Mucosa of stomach (tissue), 1 donor: ENCODE data around the gene METAP1D.
A peak's percentile ranks its signal among the peaks of the same experiment; 100 is the strongest.

Source experiments
- H3K27me3 ChIP-seq: one replicate; pipeline ENCODE4 v1.7.0; 2013; ENCODE audit warnings: mild to moderate bottlenecking, low read length; ENCODE audit not compliant: control insufficient read depth, insufficient read depth
- H3K36me3 ChIP-seq: one replicate; pipeline ENCODE4 v1.7.0; 2013; ENCODE audit warnings: low read length; ENCODE audit not compliant: control insufficient read depth, insufficient read depth
- H3K4me1 ChIP-seq: one replicate; pipeline ENCODE4 v1.7.0; 2013; ENCODE audit warnings: mild to moderate bottlenecking, low read length; ENCODE audit not compliant: control insufficient read depth, insufficient read depth
- H3K4me3 ChIP-seq: one replicate; pipeline ENCODE4 v1.7.0; 2013; ENCODE audit warnings: low read length
- H3K9ac ChIP-seq: one replicate; pipeline ENCODE4 v1.7.0; 2013; ENCODE audit warnings: mild to moderate bottlenecking, low read length, moderate library complexity
- H3K9me3 ChIP-seq: one replicate; pipeline ENCODE4 v1.7.0; 2013; ENCODE audit warnings: mild to moderate bottlenecking, low read length, moderate library complexity; ENCODE audit not compliant: control insufficient read depth
- donor health status: Pancreatic carcinoma.

The METAP1D gene

DNA sequence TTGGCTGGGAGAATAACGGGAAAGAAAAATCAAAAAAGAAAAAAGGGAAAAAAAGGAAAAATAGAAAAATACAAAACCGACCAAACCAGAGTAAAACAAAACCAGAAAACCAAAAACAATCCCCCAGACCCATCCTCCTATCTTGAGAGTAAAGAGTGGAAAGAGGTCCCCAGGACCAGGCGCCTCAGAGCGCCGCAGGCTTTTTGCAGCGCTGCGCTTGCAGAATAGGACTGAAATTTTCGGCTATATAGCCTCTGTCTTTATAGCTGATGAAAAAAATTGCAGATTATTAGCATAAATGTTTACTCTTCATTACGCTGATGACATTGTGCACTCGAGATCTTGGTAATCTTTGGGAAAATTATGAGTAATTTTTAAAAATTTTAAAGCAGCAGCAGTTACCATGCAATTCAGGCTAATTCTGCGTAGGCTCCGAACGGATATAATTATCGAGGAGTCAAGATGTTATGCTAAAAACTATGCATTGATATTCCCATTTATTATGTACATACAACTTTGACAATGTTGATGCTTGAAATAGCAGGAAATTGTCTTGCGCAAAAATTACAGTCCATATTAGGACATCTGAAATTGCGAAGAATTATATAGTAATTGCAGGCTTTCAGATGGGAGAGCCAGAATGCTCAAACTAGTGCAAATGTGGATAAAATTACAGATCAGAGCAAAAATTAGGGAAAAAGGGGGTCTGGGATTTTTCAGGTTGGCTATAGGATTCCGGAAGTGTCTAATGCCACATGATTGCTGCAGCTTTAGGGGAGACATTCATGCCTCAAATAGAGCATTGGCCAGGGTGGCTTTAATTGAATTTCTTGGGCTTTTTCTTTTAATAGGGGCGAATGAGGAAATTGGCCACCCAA, 93.9 kb downstream of the METAP1D start:
- Histone ChIP-seq H3K27me3 (peaks cover 100% of the 10 kb centered on the region), H3K4me3 (no peak overlapping the region), H3K36me3 (no peaks in the 10 kb centered on the region), H3K9me3 (no peaks in the 10 kb centered on the region), H3K4me1 (peaks cover 32% of the 10 kb centered on the region), H3K9ac (no peak overlapping the region)

DNA sequence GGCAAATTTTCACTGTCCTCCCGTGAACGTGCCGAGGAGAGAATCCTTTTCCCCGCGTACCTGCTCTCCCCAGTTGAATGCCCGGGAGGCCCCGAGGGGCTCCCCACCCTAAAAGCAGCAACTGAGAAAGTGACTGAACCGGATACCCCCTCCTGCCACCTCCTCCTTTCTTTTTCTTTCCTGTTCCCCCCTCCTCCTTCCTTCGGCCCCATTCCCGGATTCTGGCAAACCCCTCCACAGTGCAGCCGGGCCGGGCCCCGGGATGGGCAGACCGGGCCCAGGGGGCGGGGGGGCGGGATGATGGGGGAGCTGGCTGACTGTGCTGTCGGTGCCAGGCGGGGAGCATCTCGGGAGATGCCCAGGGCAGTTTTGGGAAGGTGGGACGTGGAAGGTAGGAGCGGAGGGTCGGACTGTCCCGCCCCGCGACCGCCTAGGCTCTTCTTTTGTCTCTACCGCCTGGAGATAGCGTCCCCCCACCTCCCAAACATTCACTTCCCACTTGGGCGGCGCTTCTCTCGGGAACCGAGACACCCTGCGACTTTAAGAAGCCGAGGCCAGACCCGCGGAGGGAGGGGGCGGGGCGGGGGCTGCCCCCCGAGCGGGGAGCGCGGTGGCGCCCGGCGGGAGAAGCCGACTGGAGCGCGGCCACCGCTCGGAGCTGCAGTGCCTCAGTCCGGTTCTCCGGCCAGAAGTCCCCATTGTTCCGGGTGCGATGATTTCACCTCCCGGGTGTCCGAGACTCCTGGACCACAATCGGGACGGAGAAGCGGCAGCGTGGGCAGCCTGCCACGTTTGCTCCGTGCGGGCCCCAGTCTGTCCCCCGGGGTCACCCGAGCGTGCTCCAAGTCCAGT, 94.8 kb downstream of the METAP1D start:
- H3K4me3 ChIP-seq = no peak overlapping the region
- H3K36me3 ChIP-seq = no peaks in the 10 kb centered on the region
- peaks cover 100% of the 10 kb centered on the region for H3K27me3 ChIP-seq
- peak overlapping the region; percentile 28 for H3K9ac ChIP-seq
- peaks cover 38% of the 10 kb centered on the region for H3K4me1 ChIP-seq
- no peaks in the 10 kb centered on the region for H3K9me3 ChIP-seq

DNA sequence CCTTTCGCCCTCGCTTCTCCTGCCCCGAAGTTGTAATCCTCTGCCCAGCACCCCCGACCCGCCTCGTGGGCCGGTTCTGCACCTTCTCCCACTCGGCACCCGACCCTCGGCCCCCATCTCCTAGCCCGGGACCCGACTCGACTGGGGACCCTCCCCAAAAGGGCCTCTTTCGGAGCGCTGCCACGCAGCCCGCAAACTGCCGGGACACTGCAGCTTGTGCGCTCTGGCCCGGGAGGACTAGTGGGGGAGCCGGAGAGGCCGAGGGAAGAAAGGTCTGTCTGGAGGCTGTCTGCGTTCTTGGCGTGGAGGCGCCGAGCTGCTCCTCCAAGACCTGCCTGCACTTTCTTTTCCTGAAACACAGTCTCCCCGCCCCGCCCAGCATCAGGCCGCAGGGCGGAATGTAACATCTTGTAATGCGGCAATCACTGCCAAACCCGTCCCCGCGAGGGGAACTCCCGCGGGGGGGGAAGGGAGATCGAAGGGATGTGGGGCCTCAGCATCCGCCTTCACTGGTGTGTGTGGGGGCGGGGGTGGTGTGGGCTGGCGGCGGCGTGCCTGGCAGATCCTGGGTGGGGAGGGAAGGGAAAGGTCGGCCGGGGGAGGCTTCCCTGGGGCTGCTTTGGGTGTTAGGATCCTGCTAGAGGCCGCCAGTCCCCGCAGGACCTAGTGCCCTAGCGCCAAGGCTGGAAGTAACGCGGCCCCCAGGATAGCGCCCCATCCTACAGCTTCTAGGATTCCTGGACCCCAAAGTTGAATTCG, 95.6 kb downstream of the METAP1D start:
- H3K9me3 ChIP-seq = no peaks in the 10 kb centered on the region
- H3K9ac ChIP-seq = peak overlapping the region; percentile 28
- peak overlapping the region; percentile 14 for H3K4me3 ChIP-seq
- H3K27me3 ChIP-seq = peaks cover 100% of the 10 kb centered on the region
- H3K36me3 ChIP-seq = no peaks in the 10 kb centered on the region
- H3K4me1 ChIP-seq = peaks cover 43% of the 10 kb centered on the region

DNA sequence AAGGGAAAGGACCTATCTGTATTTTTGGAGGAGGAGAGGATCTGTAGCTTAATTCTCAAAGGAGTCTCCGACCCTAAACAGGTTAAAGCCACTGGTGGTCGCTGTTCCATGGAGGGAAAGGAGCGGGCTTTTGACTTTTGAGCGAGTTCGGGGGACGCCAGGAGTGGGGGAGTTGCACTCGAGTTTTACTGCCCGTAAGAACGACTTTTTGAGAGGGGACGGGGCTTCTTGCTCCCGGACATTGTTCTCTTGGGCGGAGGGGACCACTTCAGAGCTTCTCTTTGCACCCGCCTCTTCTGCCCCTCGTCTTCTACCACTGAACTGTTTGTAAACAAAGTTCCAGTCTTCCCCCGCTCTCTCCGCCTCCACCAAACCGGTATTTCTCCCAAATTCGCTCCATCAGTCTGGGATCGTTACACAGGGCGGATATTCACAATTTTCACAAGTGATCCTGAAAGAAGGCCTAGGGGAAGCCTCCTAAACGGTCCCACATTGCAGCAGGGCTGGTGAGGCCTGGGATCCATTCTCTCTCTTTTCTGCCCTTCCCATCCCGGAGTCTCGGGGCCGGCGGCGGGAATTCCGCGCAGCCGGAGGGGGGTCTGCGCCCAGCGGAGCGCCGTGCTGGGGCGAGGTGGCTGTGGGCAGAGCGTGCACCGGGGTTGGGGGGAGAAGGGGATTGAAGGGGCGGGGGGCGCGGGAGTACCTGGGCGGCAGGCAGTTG, 96.3 kb downstream of the METAP1D start:
- Histone ChIP-seq H3K27me3 (peaks cover 100% of the 10 kb centered on the region), H3K4me1 (peaks cover 51% of the 10 kb centered on the region), H3K4me3 (no peak overlapping the region)

DNA sequence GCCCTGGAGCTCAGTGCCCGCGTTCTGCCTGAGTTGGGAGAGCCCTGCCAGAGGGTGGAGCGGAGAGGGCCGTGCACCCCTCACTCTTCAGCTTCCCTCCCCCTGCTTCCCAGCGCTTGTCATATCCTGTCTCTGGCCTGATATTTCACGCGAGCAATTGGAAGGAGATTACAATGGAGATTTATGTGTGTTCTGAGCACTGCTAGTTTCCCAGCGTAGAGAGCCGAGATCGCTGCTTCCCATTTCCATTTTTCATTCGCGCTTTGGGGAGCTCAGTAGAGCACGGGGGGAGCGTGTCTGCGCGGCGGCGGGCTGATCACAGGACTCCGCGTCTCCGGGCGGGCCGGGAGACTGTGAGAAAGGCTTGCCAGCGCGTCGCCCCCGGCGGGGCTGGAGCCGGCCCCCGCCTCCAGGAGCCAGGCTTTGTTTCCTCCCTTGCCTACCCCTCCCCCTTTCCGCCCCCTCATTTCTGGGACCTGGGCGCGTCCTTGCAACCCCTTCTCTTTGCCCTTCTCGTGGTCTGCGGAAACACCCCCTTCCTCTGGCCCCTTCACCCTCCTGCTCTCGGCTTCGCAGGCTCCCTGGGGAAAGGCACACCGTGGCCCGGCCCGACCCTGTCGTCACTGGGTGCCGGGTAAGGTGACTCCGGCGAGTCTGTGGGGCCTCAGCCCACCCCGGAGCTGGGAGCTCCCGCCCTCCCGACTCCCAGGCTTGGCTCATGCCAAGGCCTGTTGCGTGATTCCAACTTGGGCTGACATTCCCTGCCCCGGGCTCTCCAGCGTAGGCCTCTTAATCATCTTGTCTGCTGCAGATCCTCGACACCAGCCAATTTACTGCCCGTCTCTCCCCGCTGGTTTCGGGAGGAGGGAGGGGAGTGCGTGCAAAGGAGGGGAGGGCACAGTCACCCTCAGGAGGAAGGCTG, 97.1 kb downstream of the METAP1D start:
- H3K9me3 ChIP-seq = no peaks in the 10 kb centered on the region
- H3K27me3 ChIP-seq = peaks cover 100% of the 10 kb centered on the region
- no peak overlapping the region for H3K4me3 ChIP-seq
- peaks cover 59% of the 10 kb centered on the region for H3K4me1 ChIP-seq
- H3K36me3 ChIP-seq = no peaks in the 10 kb centered on the region
- H3K9ac ChIP-seq = no peak overlapping the region

More for the DNA sequence above, 96.3 kb downstream of the METAP1D start:
- Histone ChIP-seq H3K9ac (no peak overlapping the region), H3K36me3 (no peaks in the 10 kb centered on the region), H3K9me3 (no peaks in the 10 kb centered on the region)

DNA sequence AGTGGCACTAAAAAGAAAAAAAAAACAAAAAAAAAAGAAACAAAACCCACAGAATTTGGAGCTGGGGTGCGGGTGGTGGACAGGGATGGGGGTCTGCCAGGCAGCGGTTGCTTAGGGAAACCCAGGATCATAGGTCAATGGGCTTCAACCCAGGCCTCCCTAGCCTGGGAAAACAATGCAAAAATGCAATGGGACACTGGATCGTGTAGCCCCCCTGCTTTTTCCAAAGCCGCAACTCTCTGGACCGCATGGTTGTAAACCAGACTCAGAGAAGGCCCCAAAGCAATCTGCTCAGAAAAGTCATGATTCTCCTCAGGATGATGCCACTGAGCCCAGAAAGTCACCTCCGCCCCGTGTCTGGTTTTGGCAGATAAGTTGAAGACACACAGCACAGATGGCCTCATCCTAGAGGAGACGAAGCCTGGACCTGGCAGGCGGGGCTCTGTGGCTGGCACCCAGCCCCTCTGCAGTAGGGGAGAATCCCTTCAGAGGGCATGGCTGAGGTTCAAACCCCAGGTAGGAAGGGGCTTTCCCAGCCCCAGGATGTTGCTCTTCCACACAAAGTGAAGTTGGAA, 97.9 kb downstream of the METAP1D start:
- Histone ChIP-seq H3K4me1 (peaks cover 66% of the 10 kb centered on the region), H3K9me3 (no peaks in the 10 kb centered on the region), H3K9ac (no peak overlapping the region), H3K4me3 (no peak overlapping the region), H3K36me3 (no peaks in the 10 kb centered on the region), H3K27me3 (peaks cover 100% of the 10 kb centered on the region)

DNA sequence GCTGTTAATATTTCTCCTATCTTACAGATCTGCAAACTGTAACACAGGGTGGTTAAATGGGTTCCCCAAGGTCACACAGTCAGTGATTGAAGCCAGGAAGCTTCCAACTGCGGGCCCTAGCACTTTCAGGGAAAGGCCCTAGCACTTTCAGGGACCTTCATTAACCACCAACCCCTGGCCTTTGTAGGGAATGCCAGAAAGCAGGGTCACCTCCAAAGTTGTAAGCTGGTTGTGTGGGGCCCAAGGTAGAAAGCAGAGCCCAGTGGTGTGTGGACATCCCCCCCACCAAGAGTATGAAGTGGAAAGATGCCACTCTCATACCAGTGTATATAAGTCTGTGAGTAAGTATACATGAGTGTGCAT, 98.5 kb downstream of the METAP1D start:
- no peaks in the 10 kb centered on the region for H3K9me3 ChIP-seq
- H3K9ac ChIP-seq = no peak overlapping the region
- peaks cover 72% of the 10 kb centered on the region for H3K4me1 ChIP-seq
- no peak overlapping the region for H3K4me3 ChIP-seq
- peaks cover 100% of the 10 kb centered on the region for H3K27me3 ChIP-seq
- no peaks in the 10 kb centered on the region for H3K36me3 ChIP-seq

DNA sequence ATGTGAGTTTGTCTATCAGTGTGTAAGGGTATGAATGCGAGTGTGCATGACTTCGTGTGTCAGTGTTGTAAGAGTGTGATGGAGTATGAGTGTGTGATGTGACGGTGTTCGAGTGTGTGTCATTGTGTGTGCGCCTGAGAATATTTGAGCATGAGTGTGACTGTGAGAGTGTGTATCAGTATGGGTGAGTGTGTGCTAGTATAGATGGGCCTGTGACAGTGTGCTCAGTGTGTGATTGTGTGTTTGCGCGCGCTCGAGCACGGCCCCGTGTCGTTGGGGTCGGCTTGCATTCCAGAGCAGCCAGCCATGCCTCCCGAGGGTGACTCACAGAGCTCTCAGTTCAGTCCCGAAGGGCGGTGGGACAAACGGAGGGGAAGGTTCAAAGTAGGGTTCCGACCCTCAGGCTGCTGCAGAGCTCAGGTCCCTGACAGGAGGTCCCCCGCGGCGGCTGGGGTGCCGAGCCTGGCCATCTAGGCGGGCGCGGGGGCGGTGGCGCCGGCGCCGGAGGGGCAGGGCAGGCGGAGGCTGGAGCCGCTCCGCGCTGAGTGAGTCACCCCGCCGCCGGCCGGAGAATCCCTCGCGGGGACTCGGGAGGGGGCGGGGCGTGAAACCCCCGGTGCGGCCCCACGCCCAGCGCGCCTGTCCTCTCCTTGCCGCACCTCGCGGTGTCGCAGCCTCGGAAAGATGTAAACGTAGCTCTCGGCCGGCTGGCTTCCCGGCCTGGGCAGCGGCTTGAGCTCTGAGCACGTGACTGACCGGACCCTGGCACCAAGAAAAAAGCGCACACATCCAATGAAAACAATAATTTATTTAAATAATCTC, 99.1 kb downstream of the METAP1D start:
- peaks cover 73% of the 10 kb centered on the region for H3K4me1 ChIP-seq
- H3K27me3 ChIP-seq = peaks cover 100% of the 10 kb centered on the region
- H3K36me3 ChIP-seq = no peaks in the 10 kb centered on the region
- H3K9ac ChIP-seq = no peak overlapping the region
- no peak overlapping the region for H3K4me3 ChIP-seq
- no peaks in the 10 kb centered on the region for H3K9me3 ChIP-seq

DNA sequence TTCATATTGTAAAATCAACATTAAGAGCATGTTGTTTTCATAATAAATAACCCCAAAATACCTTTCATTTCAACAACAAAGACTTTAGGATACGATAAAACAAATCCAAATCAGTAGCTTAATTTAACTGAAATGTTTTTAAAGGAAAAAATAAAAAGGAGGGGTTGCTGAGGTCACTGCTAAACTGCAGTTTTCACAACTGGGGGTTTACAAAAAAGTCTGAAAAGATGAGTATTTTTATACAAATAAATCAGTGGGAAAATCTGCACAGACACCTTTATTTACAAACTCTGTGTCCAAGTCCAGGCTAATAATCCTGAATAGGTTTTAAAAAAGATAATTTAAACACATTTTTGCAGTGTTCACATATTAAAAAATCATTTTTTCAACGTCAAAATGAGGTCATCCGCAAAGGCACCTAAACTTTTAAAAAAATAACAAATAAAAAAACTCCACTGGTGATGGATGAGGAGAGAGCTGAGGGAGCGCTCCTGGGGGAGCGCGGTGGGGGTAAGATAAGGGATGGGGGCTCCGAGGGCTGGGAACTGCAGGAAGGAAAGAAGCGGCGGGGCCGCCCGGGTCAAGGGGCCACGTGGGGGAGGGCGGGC, 99.8 kb downstream of the METAP1D start:
- peaks cover 100% of the 10 kb centered on the region for H3K27me3 ChIP-seq
- H3K9me3 ChIP-seq = no peaks in the 10 kb centered on the region
- H3K4me1 ChIP-seq = peaks cover 73% of the 10 kb centered on the region
- H3K4me3 ChIP-seq = no peak overlapping the region
- H3K9ac ChIP-seq = no peak overlapping the region
- H3K36me3 ChIP-seq = no peaks in the 10 kb centered on the region
